GM12892 (cell line): ENCODE measurements around the gene BAIAP2.

Experiments
- DNase-seq: peaks from one replicate; pipeline ENCODE4 v3.0.0; 2011; ENCODE audit not compliant: insufficient read length
- FAIRE-seq: peaks from 2 replicates; lab custom pipeline; 2011; peaks lifted over from hg19 to GRCh38; lab: Jason Lieb, UNC
- POLR2A ChIP-seq: IDR thresholded peaks from 2 replicates; pipeline ENCODE4 v1.6.1; 2011; ENCODE audit warnings: low read depth, low read length, control low read depth
- POLR2AphosphoS5 ChIP-seq: IDR thresholded peaks from 2 replicates; pipeline ENCODE4 v1.6.1; 2011; ENCODE audit warnings: low read depth, low read length, control low read depth
- TAF1 ChIP-seq: IDR thresholded peaks from 2 replicates; pipeline ENCODE4 v1.6.1; 2011; ENCODE audit warnings: low read depth, mild to moderate bottlenecking, control low read depth, low read length, borderline replicate concordance

BAIAP2 gene

GRCh38 chr17:81052199-81052997 is 17.4 kb downstream of the BAIAP2 start:
- no peak for DNase-seq
- no peak for TF ChIP-seq POLR2AphosphoS5
- no peak for TF ChIP-seq TAF1
- no peak for TF ChIP-seq POLR2A
- no peak for FAIRE-seq

DNA sequence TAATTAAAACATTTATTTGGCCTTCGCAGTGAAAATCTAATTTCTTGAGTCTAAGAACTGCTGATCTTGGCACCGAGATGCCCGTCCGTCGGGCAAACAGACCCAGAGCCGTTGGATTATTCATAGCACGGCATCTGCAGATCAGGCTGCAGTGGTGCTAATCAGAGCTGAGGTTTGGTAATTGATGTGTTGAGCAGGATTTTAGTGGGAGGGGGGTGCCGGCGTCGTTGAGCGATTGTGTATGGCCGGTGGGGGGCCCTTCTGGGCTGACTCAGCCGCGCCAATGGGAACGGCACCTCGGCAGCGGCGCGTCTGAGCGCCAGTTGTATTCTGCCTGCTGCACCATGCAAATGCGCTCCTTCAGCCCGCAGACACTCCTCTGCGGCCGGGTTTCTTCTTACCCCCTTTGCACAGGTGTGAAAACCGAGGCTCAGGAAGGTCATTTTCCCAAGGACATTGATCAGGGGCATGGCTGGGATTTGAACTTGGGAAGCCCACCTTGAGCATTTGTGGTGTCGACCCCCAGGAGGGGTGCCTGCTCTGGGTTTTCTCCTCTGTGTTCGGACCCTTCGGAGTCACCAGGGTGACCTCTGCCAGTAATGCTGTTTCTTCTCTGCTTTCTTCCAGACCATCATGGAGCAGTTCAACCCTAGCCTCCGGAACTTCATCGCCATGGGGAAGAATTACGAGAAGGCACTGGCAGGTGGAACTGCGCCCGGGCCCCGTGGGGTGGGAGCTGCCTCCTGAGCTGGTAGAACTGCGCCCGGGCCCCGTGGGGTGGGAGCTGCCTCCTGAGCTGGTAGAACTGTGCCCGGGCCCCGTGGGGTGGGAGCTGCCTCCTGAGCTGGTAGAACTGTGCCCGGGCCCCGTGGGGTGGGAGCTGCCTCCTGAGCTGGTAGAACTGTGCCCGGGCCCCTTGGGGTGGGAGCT is 18.4 kb downstream of the BAIAP2 start:
- TF ChIP-seq POLR2AphosphoS5 = no peak
- no peak for FAIRE-seq
- DNase-seq = no peak

DNA sequence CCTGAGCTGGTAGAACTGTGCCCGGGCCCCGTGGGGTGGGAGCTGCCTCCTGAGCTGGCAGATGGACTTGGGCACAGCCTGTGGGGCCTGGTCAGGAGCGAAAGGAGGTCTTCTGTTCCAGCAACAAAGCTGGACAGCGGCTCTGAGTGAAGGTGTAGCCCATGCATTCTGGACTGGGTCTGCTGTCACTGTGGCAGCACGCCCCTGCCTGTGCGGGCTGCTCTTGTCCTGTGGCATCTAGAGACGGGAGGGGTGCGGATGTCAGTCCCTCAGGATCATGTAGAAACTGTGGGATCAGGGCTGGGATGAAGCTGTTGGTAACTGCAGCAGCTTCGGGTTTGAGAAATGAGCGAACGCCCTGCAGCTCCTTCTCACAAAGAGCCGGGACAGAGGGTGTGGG is 19.4 kb downstream of the BAIAP2 start:
- DNase-seq (no peak), FAIRE-seq (no peak)

GRCh38 chr17:81054881-81055370 is 20.0 kb downstream of the BAIAP2 start:
- DNase-seq (no peak), FAIRE-seq (no peak)
- no peak for TF ChIP-seq TAF1
- TF ChIP-seq POLR2A = no peak
- no peak for TF ChIP-seq POLR2AphosphoS5

More for the DNA sequence above, 19.4 kb downstream of the BAIAP2 start:
- TF ChIP-seq TAF1 (no peak), POLR2AphosphoS5 (no peak), POLR2A (no peak)

GRCh38 chr17:81056312-81056711 is 21.4 kb downstream of the BAIAP2 start:
- TF ChIP-seq POLR2AphosphoS5 (no peak), TAF1 (no peak), POLR2A (no peak)
- DNase-seq (no peak), FAIRE-seq (no peak)

DNA sequence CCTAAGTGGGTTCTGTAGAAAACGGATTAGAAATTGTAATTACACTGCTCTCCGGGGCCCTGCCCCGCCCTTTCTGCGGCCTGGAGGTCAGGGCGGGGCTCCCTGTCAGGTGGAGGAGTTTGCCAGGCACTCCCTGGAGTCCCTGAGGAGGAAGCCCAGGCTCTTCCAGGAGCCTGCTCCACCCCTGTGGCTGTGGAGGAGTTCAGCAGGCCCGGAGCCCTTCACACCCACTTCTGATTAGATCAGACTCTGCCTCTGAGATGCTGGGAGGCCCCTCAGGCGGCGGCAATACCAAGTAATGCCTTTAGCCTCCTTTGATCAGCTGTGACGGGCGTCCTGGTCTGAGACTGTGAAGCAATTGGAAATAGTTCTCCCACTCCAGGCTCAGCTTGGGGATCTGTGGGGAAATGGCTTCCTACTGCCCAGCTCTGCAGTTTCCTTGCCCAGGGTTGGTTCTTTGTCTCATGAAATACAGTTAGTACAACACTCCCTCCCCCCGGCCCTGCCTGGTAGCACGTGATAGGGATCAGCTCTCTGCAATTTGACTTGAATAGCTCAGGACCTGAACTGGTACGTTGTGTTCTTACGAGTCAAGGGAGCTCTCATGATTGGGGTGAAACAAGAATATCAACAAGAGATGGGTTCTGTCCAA is 22.3 kb downstream of the BAIAP2 start:
- no peak for FAIRE-seq
- DNase-seq = no peak

GRCh38 chr17:81057777-81058176 is 22.8 kb downstream of the BAIAP2 start:
- FAIRE-seq (no peak), DNase-seq (no peak)
- TF ChIP-seq TAF1 (no peak), POLR2AphosphoS5 (no peak), POLR2A (no peak)

More for the DNA sequence above, 22.3 kb downstream of the BAIAP2 start:
- no peak for TF ChIP-seq TAF1
- no peak for TF ChIP-seq POLR2AphosphoS5
- TF ChIP-seq POLR2A = no peak

DNA sequence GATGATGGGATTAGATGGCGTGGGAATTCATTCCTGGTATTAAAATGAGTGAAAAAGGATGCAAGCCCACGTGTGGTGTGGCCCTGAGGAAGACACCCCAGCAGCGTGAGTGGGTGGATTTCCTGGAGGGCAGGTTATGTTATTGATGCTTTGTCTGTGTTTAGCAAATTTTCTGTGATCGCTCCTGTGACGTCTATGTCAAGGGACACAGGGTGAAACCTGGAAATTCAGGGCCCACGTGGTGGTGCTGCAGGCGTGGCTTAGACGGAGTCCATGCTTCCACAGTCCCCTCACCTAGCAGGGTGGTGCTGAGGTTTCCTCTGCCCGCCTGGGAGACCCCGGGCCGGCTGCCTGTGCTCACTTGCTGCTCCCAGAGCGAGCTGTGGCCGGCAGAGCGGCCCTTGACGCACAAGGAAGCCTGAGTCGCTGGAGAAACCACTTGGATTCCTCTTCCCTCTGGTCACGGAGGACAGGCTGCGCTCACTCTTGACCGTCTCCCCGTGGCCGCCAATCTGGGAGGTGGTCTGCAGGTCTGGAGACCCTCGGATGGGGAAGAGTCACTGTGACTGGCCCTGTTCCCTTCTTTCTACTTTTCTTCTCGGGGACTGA is 23.4 kb downstream of the BAIAP2 start:
- DNase-seq = no peak
- TF ChIP-seq POLR2A = no peak
- TF ChIP-seq TAF1 = no peak
- no peak for TF ChIP-seq POLR2AphosphoS5
- no peak for FAIRE-seq

GRCh38 chr17:81059026-81059425 is 24.1 kb downstream of the BAIAP2 start:
- no peak for TF ChIP-seq POLR2AphosphoS5
- TF ChIP-seq POLR2A = no peak
- no peak for FAIRE-seq

GRCh38 chr17:81060416-81060815 is 25.5 kb downstream of the BAIAP2 start:
- DNase-seq = no peak
- TF ChIP-seq TAF1 (no peak), POLR2A (no peak), POLR2AphosphoS5 (no peak)
- FAIRE-seq = no peak

More at GRCh38 chr17:81059026-81059425, 24.1 kb downstream of the BAIAP2 start:
- DNase-seq = no peak
